GM18517 (cell line): ENCODE data around the gene IQGAP2.
A peak's percentile ranks its signal among the peaks of the same experiment; 100 is the strongest.

Source experiments
- ATAC-seq: cut with Tn5 transposase; IDR thresholded peaks from one replicate; pipeline ENCODE4 v1.9.1; 2021; ENCODE audit warnings: mild to moderate bottlenecking, moderate library complexity; ENCODE audit not compliant: unreplicated experiment

The IQGAP2 gene

GRCh38 chr5:76384705-76385104, 18.4 kb upstream of the IQGAP2 start:
- no peak for ATAC-seq

- no peak for ATAC-seq
These were observed 17.5 kb upstream of the IQGAP2 start for GRCh38 chr5:76385540-76385939.

- no peak for ATAC-seq
These were observed 16.7 kb upstream of the IQGAP2 start for GRCh38 chr5:76386360-76386759.

GRCh38 chr5:76388236-76388635, 14.8 kb upstream of the IQGAP2 start:
- ATAC-seq = no peak

- ATAC-seq = no peak
These were observed 14.1 kb upstream of the IQGAP2 start for GRCh38 chr5:76388791-76389512.

GRCh38 chr5:76389513-76390154, 13.5 kb upstream of the IQGAP2 start:
- ATAC-seq = no peak

- ATAC-seq = no peak
These were observed 12.1 kb upstream of the IQGAP2 start for GRCh38 chr5:76391014-76391413.

- ATAC-seq = no peak
These were observed 9.9 kb upstream of the IQGAP2 start for GRCh38 chr5:76393035-76393680.

- no peak for ATAC-seq
These were observed 5.9 kb upstream of the IQGAP2 start for GRCh38 chr5:76397200-76397599.

- no peak for ATAC-seq
These were observed 3.8 kb upstream of the IQGAP2 start for GRCh38 chr5:76399268-76399667.

- ATAC-seq = no peak
These were observed 2.6 kb upstream of the IQGAP2 start for GRCh38 chr5:76400466-76400865.

- no peak for ATAC-seq
These were observed 1.3 kb upstream of the IQGAP2 start for GRCh38 chr5:76401801-76402250.

GRCh38 chr5:76402251-76402885, 717 bp upstream of the IQGAP2 start:
- peak; percentile 42 for ATAC-seq

- ATAC-seq = peak; percentile 19
These were observed 709 bp downstream of the IQGAP2 start for GRCh38 chr5:76403766-76404222.

- ATAC-seq = peak; percentile 17
These were observed 1.4 kb downstream of the IQGAP2 start for GRCh38 chr5:76404223-76405211.

- ATAC-seq = no peak
These were observed 2.9 kb downstream of the IQGAP2 start for GRCh38 chr5:76406014-76406413.

- ATAC-seq = no peak
These were observed 3.6 kb downstream of the IQGAP2 start for GRCh38 chr5:76406673-76407072.

GRCh38 chr5:76408104-76408654, 5.1 kb downstream of the IQGAP2 start:
- no peak for ATAC-seq

GRCh38 chr5:76412511-76412910, 9.4 kb downstream of the IQGAP2 start:
- no peak for ATAC-seq

GRCh38 chr5:76413746-76414145, 10.7 kb downstream of the IQGAP2 start:
- ATAC-seq = no peak
